Measurements from ENCODE around the gene TAF1C.
A peak's percentile ranks its signal among the peaks of the same experiment; 100 is the strongest.
"Not testable (repeated sequence)": the region's sequence is repeated elsewhere in the genome, so short reads cannot be mapped to it uniquely, and the experiment has no call there.

TAF1C gene, protein sequence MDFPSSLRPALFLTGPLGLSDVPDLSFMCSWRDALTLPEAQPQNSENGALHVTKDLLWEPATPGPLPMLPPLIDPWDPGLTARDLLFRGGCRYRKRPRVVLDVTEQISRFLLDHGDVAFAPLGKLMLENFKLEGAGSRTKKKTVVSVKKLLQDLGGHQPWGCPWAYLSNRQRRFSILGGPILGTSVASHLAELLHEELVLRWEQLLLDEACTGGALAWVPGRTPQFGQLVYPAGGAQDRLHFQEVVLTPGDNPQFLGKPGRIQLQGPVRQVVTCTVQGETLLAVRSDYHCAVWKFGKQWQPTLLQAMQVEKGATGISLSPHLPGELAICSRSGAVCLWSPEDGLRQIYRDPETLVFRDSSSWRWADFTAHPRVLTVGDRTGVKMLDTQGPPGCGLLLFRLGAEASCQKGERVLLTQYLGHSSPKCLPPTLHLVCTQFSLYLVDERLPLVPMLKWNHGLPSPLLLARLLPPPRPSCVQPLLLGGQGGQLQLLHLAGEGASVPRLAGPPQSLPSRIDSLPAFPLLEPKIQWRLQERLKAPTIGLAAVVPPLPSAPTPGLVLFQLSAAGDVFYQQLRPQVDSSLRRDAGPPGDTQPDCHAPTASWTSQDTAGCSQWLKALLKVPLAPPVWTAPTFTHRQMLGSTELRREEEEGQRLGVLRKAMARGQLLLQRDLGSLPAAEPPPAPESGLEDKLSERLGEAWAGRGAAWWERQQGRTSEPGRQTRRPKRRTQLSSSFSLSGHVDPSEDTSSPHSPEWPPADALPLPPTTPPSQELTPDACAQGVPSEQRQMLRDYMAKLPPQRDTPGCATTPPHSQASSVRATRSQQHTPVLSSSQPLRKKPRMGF

DNA sequence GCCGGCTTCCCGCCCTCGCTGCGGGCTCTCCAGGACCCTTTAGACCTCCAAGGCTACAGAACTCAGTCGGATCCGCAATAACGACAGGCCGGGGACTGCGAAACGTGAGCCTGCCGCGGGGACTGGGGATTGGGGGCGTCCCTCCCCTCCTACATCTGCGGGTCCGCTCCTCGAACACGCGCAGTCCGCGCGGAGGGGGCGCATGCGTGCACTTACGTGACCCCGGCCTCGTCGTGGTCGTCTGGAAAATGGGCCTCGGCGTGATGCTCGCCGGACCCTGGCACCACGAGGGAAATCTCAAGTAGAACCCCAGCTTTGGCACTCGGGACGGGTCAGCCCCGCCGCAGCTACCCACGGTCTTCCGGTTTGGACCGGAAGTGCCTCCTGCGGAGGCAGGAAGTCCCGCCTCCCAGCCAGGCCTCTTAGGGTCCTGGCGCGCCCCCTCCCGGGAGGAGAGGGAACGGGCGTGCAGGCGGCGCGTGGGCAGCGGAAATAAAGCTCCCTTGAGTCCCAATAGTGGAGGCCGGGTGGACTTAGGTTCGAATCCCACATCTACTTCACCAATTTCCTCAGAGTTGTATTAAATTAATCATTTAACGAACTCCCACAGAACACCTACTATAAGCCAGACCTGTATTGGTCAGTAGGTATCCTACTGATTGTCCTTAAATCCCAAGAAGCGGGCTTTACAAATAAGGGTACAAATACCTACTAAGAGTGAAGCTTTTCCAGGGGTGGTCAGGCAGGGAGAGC, at the start of gene TAF1C:
TAF1C (minus strand) TSS at position 373 of the 753 bp plus-strand sequence. CDS start 2,069 bp downstream, outside the sequence.
- DNase-seq (ENCODE audit: low spot score), result peak; percentile 95

DNA sequence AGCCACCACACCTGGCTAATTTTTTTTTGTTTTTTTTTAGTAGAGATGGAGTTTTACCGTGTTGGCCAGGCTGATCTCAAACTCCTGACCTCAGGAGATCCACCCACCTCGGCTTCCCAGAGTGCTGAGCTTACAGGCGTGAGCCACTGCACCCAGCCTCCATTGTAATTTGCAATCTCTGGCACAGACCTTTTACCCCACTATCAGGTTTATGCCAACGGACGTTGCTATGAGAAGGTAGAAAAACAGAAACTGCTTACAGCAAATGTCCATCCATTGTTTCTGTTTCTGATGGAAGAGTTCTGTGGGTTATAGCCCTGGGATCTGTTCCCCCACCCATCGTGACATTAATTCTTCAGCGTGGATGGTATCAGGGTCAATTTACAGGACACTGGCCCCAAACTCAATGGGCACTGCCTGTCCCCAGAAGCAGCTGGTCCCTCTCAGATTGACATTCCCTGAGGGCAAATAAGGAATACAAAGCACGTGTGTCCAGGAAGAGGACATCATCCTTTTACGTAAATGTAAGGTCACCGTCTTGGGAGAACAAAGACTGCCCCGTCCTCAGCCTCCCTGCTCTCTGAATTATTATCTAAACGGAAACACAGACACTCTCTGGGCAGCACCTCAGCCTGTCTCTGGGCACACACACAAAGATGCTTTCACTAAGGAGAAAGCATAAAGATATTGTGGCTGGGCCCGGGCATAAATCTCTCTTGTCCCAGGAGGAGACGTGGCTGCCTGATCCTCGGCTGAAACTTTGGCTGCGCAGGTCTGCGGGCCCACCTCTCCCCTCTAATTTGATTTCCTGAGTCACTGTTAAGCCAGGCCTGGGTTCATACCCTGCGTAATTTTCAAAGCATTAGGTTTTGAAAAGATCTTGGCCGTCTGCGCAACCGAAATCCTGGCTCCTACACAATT, 47.7 kb upstream of the TAF1C start:
- DNase-seq (ENCODE audit: low spot score), result no peak

DNA sequence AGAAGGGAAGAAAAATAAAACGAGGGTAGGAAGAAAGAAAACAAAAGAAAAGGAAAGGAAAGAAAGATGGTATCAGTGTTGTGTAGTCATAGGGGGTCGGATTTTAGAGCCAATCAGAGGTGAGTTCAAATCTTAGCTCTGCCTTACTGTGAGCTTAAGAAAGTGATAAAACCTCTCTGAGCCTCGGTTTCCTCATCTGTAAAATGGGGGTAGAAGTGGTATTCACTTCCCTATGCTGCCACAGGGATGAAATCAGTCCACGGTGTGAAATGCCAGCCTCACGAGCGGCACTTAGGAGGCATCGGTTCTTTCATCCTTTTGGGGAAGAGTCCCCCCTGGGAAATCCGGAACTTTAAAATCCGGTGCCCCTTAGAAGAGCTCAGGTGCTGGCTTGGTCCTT, 46.9 kb upstream of the TAF1C start:
- DNase-seq (ENCODE audit: low spot score), result no peak

DNA sequence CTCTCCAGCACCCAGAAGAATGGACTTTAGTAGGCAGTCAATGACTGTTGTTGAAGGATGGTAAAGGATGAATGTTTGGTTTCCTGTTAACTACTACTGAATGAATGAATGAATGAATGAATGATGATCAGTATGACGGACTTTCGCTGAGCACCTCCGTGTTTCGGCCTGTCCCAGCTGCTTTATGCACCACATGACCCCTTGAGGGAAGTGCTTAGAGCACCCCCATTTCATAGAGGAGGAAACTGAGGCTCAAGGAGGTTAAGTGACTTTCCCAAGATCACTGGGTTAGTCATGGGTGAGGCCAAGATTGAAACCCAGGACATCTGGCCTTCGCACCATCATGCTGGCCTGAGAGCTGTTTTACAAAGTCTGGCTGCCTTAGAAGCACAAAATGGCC, 46.1 kb upstream of the TAF1C start:
- DNase-seq (ENCODE audit: low spot score), result no peak

DNA sequence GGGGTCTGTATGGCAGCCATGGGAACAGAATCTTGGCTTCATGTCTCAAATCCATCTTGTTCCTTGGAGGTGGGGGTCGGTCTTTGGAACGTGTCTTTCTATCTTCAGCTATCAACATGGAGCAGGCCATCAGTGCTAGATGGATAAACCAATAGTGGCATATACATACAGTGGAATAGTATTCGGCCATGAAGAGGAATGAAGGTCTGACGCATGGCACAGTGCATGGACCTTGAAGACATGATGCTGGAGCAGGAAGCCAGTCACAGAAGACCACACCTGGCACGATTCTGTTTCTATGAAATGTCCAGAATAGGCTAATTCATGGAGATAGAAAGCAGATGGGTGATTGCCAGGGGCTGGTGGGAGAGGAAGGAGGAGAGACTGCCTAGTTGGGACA, 45.2 kb upstream of the TAF1C start:
- DNase-seq (ENCODE audit: low spot score), result no peak

DNA sequence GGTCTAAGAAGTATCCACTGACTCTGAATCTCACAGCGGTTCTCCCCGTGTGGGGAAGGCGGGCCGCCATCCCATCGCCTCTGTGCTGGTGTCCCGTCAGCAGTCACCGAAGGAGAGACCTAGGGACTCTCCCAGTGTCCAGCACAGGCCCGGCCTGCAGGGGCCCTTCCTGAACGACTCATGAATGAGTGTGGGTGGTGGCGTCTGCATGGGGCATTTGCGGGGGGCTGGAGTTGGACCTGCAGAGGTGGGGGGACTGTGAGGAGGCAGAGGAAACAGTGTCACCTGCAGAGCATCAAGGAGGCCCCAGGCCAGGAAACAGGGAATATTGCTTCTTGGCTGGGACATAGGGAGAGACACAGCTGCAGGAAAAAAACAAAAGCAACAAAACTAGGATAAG, 42.6 kb upstream of the TAF1C start:
- no peak for DNase-seq (ENCODE audit: low spot score)

DNA sequence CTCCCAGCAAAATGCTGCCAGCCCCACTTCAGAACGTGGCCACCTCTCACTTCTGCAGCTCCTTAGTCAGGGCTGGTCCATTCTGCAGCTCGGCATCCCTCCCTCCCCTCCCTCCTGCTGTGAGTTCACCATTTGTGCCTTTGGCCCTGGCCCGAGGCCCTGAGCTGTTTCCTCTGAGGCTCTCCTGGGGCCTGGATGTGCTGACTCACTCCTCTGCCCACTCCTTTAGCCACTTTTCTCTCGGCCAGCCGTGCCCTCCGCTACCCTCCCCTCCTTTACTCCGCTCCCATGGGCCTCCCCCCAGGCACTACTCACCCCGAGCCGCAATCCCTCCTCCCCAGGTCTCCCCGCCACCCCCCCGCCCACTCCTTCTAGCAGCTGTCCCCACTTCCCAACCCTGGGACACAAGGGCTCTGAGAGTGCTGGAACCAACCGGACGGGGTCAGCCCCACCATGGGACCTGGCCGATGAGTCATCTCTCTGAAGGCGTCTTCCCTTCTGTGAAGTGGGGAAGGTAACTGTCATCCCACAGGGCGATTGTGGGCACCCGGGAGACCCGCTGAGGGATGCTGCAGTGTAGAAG, 41.5 kb upstream of the TAF1C start:
- DNase-seq (ENCODE audit: low spot score), result no peak

DNA sequence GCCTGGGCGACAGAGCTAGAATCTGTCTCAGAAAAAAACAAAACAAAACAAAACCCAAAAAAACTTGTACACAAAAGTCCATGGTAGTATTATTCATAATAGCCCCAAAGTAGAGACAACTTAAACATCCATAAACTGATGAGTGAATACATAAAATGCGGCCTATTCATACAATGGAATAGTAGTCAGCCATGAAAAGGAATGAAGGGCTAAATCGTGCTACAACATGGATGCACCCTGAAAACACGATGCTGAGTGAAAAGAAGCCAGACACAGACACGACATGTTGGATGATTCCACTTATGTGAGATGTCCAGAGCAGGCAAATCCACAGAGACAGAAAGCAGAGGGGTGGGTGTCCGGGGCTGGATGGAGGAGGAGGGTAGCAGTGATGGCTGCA, 40.7 kb upstream of the TAF1C start:
- DNase-seq (ENCODE audit: low spot score), result no peak

DNA sequence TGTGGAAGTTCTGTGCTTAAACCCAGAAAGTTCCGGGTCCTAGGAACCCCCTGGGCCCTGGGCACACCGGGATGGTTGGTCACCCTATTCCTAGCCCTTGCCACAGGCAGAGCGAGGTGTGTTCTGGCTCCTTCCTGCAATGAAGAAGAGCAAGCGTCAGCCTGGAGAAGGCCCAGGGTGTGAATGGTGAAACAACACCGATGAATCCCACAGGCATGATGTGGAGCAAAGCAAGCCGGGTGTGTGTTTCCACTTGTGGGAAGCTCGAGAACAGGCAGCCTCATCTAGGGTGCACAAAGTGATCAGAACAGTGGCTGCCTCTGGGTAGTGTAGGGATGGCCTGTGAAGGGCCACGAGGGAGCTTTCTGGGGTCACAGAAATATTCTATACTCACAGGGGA, 39.2 kb upstream of the TAF1C start:
- DNase-seq (ENCODE audit: low spot score), result no peak

DNA sequence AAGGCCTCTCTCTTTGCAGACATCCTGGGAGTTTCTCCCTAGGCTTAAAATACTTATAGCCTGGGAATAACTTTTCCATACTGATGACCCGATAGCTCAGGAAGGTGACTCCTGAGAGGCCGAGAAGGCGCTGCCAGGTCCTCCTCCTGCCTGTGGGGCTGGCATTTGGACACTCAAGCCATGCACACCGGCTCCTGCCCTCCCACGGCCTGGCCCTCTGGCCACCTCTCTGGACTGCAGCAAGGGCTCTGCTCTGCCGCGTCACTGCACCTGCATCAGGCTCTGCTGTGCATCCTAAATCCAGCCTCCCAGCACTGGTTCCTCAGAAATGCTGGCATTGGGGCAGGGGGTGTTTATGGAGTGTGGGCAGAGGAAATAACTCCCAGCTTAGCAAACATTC, 38.7 kb upstream of the TAF1C start:
- DNase-seq (ENCODE audit: low spot score), result no peak

DNA sequence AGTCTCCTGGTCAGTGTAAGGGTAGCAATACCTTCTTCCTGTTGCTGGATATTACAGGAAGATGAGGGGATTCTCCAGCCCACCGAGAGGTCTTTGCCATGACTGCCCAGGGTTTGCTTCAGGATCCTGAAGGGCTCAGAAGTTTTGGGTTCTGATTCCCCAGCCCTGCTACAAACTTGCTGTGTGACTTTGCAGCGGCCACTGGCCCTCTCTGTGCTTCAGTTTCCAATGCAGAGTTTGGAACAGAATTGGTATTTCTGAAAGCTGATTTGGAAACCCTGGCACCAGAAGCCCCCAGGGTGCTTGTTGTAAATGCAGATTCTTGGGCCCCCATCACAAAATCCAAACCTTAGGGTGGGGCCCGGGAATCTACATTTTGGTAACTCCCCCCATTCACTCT, 38.3 kb upstream of the TAF1C start:
- DNase-seq (ENCODE audit: low spot score), result no peak

DNA sequence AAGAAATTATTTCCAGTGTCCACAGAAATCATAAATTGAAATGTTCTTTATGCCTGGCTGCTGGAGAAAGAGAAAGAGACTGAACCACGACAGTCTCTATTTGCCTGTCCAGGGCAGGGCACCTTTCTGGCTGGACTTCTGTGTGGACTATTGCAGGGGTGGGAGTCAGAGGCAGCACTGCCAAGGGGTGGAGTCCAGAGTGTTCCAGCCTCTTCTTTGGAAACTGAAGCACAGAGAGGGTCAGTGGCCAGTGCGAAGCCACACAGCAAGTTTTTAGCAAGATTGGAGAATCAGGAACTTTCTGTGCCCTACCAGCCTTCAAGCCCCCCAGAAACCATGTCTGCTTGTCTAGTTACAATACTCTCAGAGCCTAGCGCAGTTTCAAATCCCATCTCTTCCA, 37.7 kb upstream of the TAF1C start:
- DNase-seq (ENCODE audit: low spot score), result no peak

DNA sequence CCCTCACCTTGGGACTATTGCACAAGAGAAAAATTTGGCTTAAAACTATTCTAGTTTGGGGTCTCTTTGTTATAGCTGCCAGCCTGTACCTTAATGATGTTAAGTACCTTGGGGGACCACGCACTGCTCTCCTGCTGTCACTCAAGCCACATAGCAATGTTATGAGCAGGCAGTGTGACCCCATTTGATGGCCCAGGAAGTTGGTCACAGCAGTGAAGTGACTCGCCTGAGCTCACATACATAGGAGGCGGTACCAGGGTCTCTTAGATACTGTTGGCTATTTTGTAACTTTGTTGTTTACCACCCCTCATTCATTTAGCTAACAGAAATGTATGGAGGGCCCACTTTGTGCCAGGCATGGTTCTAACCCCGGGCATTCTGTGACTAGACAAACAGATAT, 36.6 kb upstream of the TAF1C start:
- DNase-seq (ENCODE audit: low spot score), result no peak

DNA sequence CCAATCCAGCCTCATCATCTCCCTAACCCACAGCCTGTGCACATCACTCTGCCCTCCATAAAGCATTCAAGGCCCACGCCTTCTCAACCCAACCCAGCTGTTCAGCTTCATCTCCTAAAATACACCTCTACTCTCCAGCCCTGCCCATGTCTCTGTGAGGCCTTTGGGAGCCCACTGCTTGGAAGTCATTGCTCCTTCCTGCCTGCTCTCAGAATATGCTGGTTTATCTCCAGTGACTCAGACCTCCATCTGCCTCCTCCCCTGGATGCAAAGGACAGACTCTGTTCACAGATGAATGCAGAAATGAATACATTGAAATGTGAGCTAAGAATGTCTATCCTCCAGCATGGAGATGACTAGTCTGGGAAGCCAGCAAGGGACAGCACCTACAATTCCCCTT, 34.0 kb upstream of the TAF1C start:
- DNase-seq (ENCODE audit: low spot score), result no peak

DNA sequence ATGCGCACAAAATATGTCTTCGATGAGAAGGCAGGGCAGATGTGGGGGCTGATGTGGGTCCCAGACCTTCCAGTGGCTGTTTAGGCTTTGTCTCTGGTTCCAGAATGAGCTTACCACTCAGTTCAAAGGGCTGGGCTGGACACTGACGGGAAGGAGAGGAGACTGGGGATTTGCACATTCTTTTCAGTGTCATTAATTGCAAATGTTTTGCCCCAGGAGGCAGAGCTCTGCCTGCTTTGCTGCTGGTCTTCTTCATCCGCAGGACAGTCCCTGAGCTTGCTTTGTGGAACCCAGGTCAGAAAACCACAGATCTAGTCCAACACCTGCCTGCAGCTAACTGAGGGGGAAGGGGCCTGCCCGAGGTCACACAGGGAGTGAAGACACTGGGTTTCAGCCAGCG, 32.1 kb upstream of the TAF1C start:
- no peak for DNase-seq (ENCODE audit: low spot score)

DNA sequence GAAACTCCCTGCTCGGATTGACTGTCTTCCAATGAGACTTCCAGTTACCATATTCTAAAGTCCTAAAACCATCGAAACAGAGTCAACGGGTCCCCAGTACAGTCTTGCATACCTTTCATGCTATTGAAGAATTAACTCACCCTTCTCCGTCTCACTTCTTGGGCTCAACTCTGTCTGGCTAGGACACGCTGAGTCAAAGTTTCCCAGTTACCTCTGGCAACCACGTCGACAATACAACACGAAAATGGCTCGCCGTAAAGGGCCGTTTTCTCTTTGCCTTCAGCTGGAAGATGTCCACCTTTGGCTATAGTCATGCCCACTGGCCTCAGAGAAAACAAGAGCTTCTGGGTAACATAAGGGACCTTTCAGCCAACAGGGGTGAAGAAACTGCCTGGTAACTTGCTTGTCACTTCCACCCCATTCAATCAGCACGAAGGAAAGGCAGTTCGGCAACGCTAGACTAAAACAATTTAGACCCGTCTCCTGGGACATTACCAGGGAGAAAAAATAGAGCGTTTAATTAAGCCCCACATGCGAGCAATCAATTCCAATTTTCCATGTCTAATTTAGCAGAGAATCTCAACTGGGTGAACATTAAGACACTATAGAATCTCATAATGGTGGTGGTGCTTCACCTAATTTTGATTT, 31.4 kb upstream of the TAF1C start:
- no peak for DNase-seq (ENCODE audit: low spot score)

DNA sequence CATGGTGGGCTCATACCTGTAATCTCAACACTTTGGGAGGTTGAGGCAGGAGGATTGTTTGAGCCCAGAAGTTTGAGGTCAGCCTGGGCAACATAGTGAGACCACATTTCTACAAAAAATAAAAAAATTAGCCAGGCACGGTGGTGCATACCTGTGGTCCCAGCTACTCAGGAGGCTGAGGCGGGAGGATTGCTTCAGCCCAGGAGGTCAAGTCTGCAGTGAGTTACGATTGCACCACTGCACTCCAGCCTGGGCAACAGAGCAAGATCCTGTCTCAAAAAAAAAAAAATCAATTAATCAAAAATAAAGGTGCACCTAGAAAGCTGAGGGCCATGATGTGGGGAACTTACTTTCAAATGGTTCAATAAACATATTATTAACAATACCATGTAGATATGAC, 29.3 kb upstream of the TAF1C start:
- not testable (repeated sequence) for DNase-seq (ENCODE audit: low spot score)

DNA sequence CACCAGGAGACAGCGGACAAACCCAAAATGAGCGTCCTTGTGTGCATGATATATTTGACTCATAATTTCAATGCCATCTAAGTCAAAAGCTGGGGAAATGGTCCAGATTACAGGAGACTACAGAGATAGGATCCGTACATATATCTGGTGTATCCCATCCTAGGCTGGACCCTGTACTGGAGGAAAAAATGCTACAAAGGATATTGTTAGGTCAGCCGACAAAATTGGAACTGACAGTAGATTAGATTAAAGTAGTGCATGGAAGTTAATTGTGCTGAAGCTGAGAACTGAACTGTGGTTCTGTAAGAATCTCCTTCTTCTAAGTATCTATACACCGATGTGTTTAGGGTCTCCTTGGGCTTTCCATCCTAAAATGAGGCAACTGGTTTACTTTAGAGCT, 28.7 kb upstream of the TAF1C start:
- DNase-seq (ENCODE audit: low spot score), result no peak

DNA sequence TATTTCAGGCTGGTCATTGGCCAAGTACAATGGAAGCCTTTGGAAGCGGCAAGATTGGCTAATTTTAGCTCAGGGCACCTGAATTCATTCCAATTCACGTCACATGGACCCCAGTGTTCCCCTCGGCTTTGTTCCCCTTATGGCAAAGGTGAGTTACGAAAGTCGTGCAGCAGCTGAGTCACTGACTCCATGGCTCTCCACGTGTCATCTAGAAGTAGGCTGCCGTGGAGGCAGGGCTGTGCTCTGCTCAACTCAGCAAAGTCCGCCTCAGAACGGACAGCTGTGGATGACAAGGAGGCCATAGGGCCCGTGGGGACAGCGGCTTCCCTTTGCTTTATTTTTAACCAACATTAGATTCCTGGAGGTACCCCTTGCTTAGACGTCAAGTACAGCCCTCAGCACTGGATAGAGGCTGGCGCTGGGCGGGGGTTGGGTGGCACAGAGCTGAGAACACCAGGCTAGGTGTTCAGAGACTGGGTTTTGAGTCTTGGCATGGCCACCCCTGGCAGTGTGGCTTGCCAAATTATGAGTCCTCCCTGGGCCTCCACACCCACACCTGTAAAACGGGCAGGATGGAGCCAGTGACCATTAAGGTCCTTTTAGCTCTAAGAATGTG, 27.7 kb upstream of the TAF1C start:
- no peak for DNase-seq (ENCODE audit: low spot score)

DNA sequence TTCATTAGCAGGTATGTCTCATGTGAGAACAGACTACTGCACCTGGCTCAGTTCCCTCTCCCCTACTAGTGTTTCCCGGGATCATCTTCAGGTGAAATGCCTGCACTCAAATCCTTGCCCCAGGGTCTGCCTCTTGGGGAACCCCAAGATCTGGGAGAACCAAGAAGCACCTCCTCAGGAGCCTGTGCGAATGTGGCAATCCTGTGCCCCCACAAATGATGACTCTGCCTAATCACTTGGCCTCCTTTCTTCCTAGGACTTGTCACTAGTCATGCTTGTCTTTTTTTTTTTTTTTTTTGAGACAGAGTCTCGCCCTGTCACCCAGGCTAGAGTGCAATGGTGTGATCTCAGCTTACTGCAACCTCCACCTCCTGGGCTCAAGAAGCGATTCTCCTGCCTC, 25.8 kb upstream of the TAF1C start:
- no peak for DNase-seq (ENCODE audit: low spot score)
